HG02840 (cell line): ENCODE results near the gene MFNG.

Source experiments
- ATAC-seq: cut with Tn5 transposase; IDR thresholded peaks from one replicate; pipeline ENCODE4 v1.9.1; 2021; ENCODE audit warnings: mild to moderate bottlenecking, moderate library complexity, moderate number of reproducible peaks; ENCODE audit not compliant: unreplicated experiment, low FRiP score

The MFNG gene

GRCh38 chr22:37427711-37428635 is 58.2 kb downstream of the MFNG start:
- no peak for ATAC-seq

- ATAC-seq: no peak
Measured at GRCh38 chr22:37427135-37427710, 59.0 kb downstream of the MFNG start, which contains the start of gene ELFN2. TSS of gene ELFN2 (minus strand) at chr22:37427479. CDS start at chr22:37375534, 51,945 bp downstream.

- ATAC-seq: no peak
Measured at GRCh38 chr22:37426706-37427134, 59.5 kb downstream of the MFNG start.

- no peak for ATAC-seq
Measured at GRCh38 chr22:37425800-37426705, 60.1 kb downstream of the MFNG start.

GRCh38 chr22:37425369-37425768 is 60.8 kb downstream of the MFNG start:
- no peak for ATAC-seq

- ATAC-seq: no peak
Measured at GRCh38 chr22:37423283-37423682, 62.9 kb downstream of the MFNG start.

- ATAC-seq: no peak
Measured at GRCh38 chr22:37421468-37421877, 64.7 kb downstream of the MFNG start.

GRCh38 chr22:37420686-37421467 is 65.3 kb downstream of the MFNG start:
- no peak for ATAC-seq

GRCh38 chr22:37419969-37420685 is 66.1 kb downstream of the MFNG start:
- no peak for ATAC-seq

- ATAC-seq: no peak
Measured at GRCh38 chr22:37419370-37419968, 66.7 kb downstream of the MFNG start.
